ENCODE measurements around the gene ZNF579.

GRCh38 chr19:55566823-55567222, 13.8 kb downstream of the ZNF579 start:
- TF ChIP-seq REST (IDR thresholded peaks at IDR 0.05; ENCODE audit: insufficient read depth in 1 of 2, low read depth in 2 of 2, low read length in 2 of 2) = no peak
- TF ChIP-seq SIN3A (IDR thresholded peaks at IDR 0.05; ENCODE audit: borderline replicate concordance, insufficient read depth, low read length) = no peak
- no peak for TF ChIP-seq POLR2AphosphoS5 (IDR thresholded peaks at IDR 0.05; ENCODE audit: low read depth, low read length)
- no peak for TF ChIP-seq TAF1 (IDR thresholded peaks at IDR 0.05; ENCODE audit: borderline replicate concordance, insufficient read depth, low read length)

Measured in PFSK-1 (cell line).